Gastrocnemius medialis (tissue), 4 donors: ENCODE data around the gene STRIT1. TPM values are rescaled to one million over a fixed set of nuclear protein-coding genes. Genes with fewer than 3 reads are reported as not detected.
A peak's percentile ranks its signal among the peaks of the same experiment; 100 is the strongest.

ENCODE experiments used
- ATAC-seq, 2 donors: fragments of 150-250 bp; one replicate each; pipeline ENCODE4 v1.9.1; 2016
- DNase-seq, 2 donors: peaks; one replicate each; pipeline ENCODE4 v3.0.0-alpha.2; 2019
- H3K27ac ChIP-seq, 4 donors: fragments of 200-600 bp; sonication (generic); 1 replicate in 1 of 4; 2 replicates in 3 of 4; pipeline ENCODE4 v1.5.1; 2016 to 2018; ENCODE audit warnings: mild to moderate bottlenecking in 2 of 4, moderate library complexity in 1 of 4
- H3K27me3 ChIP-seq, 3 donors: fragments of 200-600 bp; sonication (generic) in 2 of 3; 1 replicate in 1 of 3; 2 replicates in 2 of 3; pipeline versions ENCODE4 v1.5.1 to v1.6.0; 2016 to 2019; ENCODE audit warnings: mild to moderate bottlenecking in 1 of 3, moderate library complexity in 1 of 3
- H3K36me3 ChIP-seq, 2 donors: fragments of 200-600 bp; sonication (generic) in 1 of 2; one replicate each; pipeline ENCODE4 v1.5.1; 2017 to 2018
- H3K4me1 ChIP-seq, 2 donors: fragments of 200-600 bp; sonication (generic) in 1 of 2; one replicate each; pipeline ENCODE4 v1.5.1; 2016 to 2017; ENCODE audit warnings: mild to moderate bottlenecking in 2 of 2
- H3K4me3 ChIP-seq, 4 donors: fragments of 200-600 bp; sonication (generic) in 3 of 4; 1 replicate in 1 of 4; 2 replicates in 3 of 4; pipeline ENCODE4 v1.5.1; 2016 to 2019; ENCODE audit warnings: mild to moderate bottlenecking in 2 of 4
- H3K9me3 ChIP-seq, 3 donors: fragments of 200-600 bp; sonication (generic) in 2 of 3; 1 replicate in 1 of 3; 2 replicates in 2 of 3; pipeline ENCODE4 v1.5.1; 2016 to 2019
- CTCF ChIP-seq, 5 experiments: fragments of 450-650 bp in 3 of 5; fragments of 200-600 bp in 2 of 5; sonication (generic) in 2 of 5; IDR thresholded peaks in 4 of 5; conservative IDR thresholded peaks in 1 of 5; 1 replicate in 4 of 5; 2 replicates in 1 of 5; pipeline ENCODE4 v1.5.1; 2016 to 2019; ENCODE audit warnings: antibody characterized with exemption in 5 of 5, mild to moderate bottlenecking in 3 of 5, moderate library complexity in 3 of 5
- POLR2A ChIP-seq, 2 donors: fragments of 450-650 bp; IDR thresholded peaks; one replicate each; pipeline ENCODE4 v1.6.1; 2017; ENCODE audit warnings: antibody characterized with exemption in 2 of 2, mild to moderate bottlenecking in 2 of 2, moderate library complexity in 2 of 2
- in situ Hi-C, 4 donors: fragments of 200-750 bp; cut with MboI; loops; one replicate each; pipeline versions ENCODE4 v1.15.0 to v1.8.0; 2017; ENCODE audit warnings: low sequenced_read_pairs in 4 of 4
- intact Hi-C: fragments of 100-400 bp; cut with DNase I; formaldehyde crosslinking; loops from one replicate; pipeline ENCODE4 v1.15.1; 2023; ENCODE audit warnings: low total_unique reads
- total RNA-seq, 4 donors: library from RNA; depleted of rRNA; stranded (reverse); fragments of >200 nt; gene quantifications; one replicate each; pipeline versions ENCODE4 v1.1.0 to v1.2.3, GENCODE V29; 2016

Gene STRIT1
- total RNA-seq, 4 donors from 2014 or later, result 507 to 2,272 (median 1,180) TPM

- TF ChIP-seq POLR2A (IDR thresholded peaks at IDR 0.05), result no peak
- TF ChIP-seq CTCF (IDR thresholded peaks at IDR 0.05 in 4 of 5, conservative IDR thresholded peaks at IDR 0.05 in 1 of 5), result no peak
- no peak for DNase-seq
Measured at GRCh38 chr3:155302891-155303290, 9.4 kb upstream of the STRIT1 start.

GRCh38 chr3:155302481-155302880 lies 9.0 kb upstream of the STRIT1 start:
- Histone ChIP-seq H3K27ac (peak overlapping the region in 3 of 4 donors; percentile 24 to 44 (median 37)), H3K4me1 (peaks cover 0 to 8% of the 10 kb centered on the region in 2 donors), H3K4me3 (no peak overlapping the region), H3K9me3 (no peaks in the 10 kb centered on the region), H3K27me3 (no peaks in the 10 kb centered on the region), H3K36me3 (no peaks in the 10 kb centered on the region)
- DNase-seq, result no peak
- intact Hi-C loops, result no loop called here
- peak in 1 of 2 donors; percentile 36 for ATAC-seq
- TF ChIP-seq CTCF (IDR thresholded peaks at IDR 0.05 in 4 of 5, conservative IDR thresholded peaks at IDR 0.05 in 1 of 5) (no peak), POLR2A (IDR thresholded peaks at IDR 0.05) (no peak)
- in situ Hi-C loops, result loop anchor here in 2 of 4 donors (25.0 kb wide), 2 partner anchors 215 to 340 kb away; partner anchors contain the start of gene MME (in 1 of the 2)

More at GRCh38 chr3:155302891-155303290, 9.4 kb upstream of the STRIT1 start:
- intact Hi-C loops (no loop called here), in situ Hi-C loops (loop anchor here in 2 of 4 donors (25.0 kb wide), 2 partner anchors 216 to 341 kb away; partner anchors contain the start of gene MME (in 1 of the 2))
- Histone ChIP-seq H3K36me3 (no peaks in the 10 kb centered on the region), H3K9me3 (no peaks in the 10 kb centered on the region), H3K27me3 (no peaks in the 10 kb centered on the region), H3K27ac (peak overlapping the region in 2 of 4 donors; percentile 37 to 46), H3K4me3 (no peak overlapping the region), H3K4me1 (peaks cover 0 to 8% of the 10 kb centered on the region in 2 donors)
- no peak for ATAC-seq

- intact Hi-C loops, result no loop called here
- H3K4me3 ChIP-seq, result no peak overlapping the region
- H3K27me3 ChIP-seq, result no peaks in the 10 kb centered on the region
- TF ChIP-seq POLR2A (IDR thresholded peaks at IDR 0.05) (no peak), CTCF (IDR thresholded peaks at IDR 0.05 in 4 of 5, conservative IDR thresholded peaks at IDR 0.05 in 1 of 5) (no peak)
- no peak overlapping the region for H3K27ac ChIP-seq
- H3K4me1 ChIP-seq, result no peaks in the 10 kb centered on the region
- DNase-seq, result no peak
- no peaks in the 10 kb centered on the region for H3K9me3 ChIP-seq
- ATAC-seq, result no peak
- no peaks in the 10 kb centered on the region for H3K36me3 ChIP-seq
- in situ Hi-C loops, result no loop called here
Measured at GRCh38 chr3:155297100-155297499, 3.6 kb upstream of the STRIT1 start.

GRCh38 chr3:155296413-155296812 lies 2.9 kb upstream of the STRIT1 start:
- intact Hi-C loops, result no loop called here
- DNase-seq, result no peak
- Histone ChIP-seq H3K27ac (no peak overlapping the region), H3K9me3 (no peaks in the 10 kb centered on the region), H3K36me3 (no peaks in the 10 kb centered on the region), H3K4me1 (no peaks in the 10 kb centered on the region), H3K4me3 (no peak overlapping the region), H3K27me3 (no peaks in the 10 kb centered on the region)
- ATAC-seq, result no peak
- no peak for TF ChIP-seq CTCF (IDR thresholded peaks at IDR 0.05 in 4 of 5, conservative IDR thresholded peaks at IDR 0.05 in 1 of 5)
- no peak for TF ChIP-seq POLR2A (IDR thresholded peaks at IDR 0.05)
- in situ Hi-C loops, result no loop called here

- TF ChIP-seq CTCF (IDR thresholded peaks at IDR 0.05 in 4 of 5, conservative IDR thresholded peaks at IDR 0.05 in 1 of 5) (no peak), POLR2A (IDR thresholded peaks at IDR 0.05) (no peak)
- Histone ChIP-seq H3K9me3 (no peaks in the 10 kb centered on the region), H3K27me3 (no peaks in the 10 kb centered on the region), H3K36me3 (peaks cover 0 to 5% of the 10 kb centered on the region in 2 donors), H3K27ac (peak overlapping the region; percentile 79 to 91 (median 86)), H3K4me1 (peaks cover 0 to 5% of the 10 kb centered on the region in 2 donors), H3K4me3 (peak overlapping the region; percentile 41 to 62 (median 50))
- intact Hi-C loops (loop anchor here (1.0 to 5.0 kb wide), 2 partner anchors 60 to 100 kb away; no protein-coding TSS in a partner anchor), in situ Hi-C loops (no loop called here)
- peak; percentile 68 to 91 for ATAC-seq
- no peak for DNase-seq
Measured at GRCh38 chr3:155292693-155293092, 790 bp downstream of the STRIT1 start.
